ENCODE measurements around the gene CYB5B. TPM values are rescaled to one million over a fixed set of nuclear protein-coding genes. Genes with fewer than 3 reads are reported as not detected.

Gene CYB5B
- total and polyA plus RNA-seq, 4 donors = 38.7 to 86.3 (median 45.8) TPM

GRCh38 chr16:69498926-69499325 lies 74.5 kb downstream of the CYB5B start:
- no peaks in the 10 kb centered on the region for H3K9me3 ChIP-seq (ENCODE audit: control insufficient read depth in 4 of 4, low read length in 3 of 4)
- no peak overlapping the region for H3K4me3 ChIP-seq (ENCODE audit: low read depth in 1 of 3, low read length in 3 of 3)
- H3K36me3 ChIP-seq (ENCODE audit: control insufficient read depth in 4 of 4, insufficient read depth in 3 of 4, low read depth in 1 of 4, low read length in 3 of 4) = no peaks in the 10 kb centered on the region
- TF ChIP-seq EGR1 (IDR thresholded peaks at IDR 0.05; ENCODE audit: low read depth in 2 of 2) = no peak
- TF ChIP-seq SP1 (IDR thresholded peaks at IDR 0.05) = no peak
- no peak for TF ChIP-seq RXRA (IDR thresholded peaks at IDR 0.05)
- TF ChIP-seq MAX (IDR thresholded peaks at IDR 0.05) = no peak
- TF ChIP-seq CTCF (IDR thresholded peaks at IDR 0.05; ENCODE audit: low read depth, low read length, missing input control) = no peak
- no peak for TF ChIP-seq ZBTB33 (IDR thresholded peaks at IDR 0.05)
- TF ChIP-seq JUND (IDR thresholded peaks at IDR 0.05) = no peak
- no peak for TF ChIP-seq ATF3 (IDR thresholded peaks at IDR 0.05)
- TF ChIP-seq GABPA (IDR thresholded peaks at IDR 0.05 in 1 of 2, conservative IDR thresholded peaks at IDR 0.05 in 1 of 2) = no peak
- no peak overlapping the region for H3K9ac ChIP-seq (ENCODE audit: low read depth in 1 of 2, low read length in 2 of 2)
- no peaks in the 10 kb centered on the region for H3K4me1 ChIP-seq (ENCODE audit: control insufficient read depth in 4 of 4, insufficient read depth in 4 of 4, low read length in 3 of 4)
- H3K27me3 ChIP-seq (ENCODE audit: control insufficient read depth in 4 of 4, insufficient read depth in 4 of 4, low read length in 3 of 4) = no peaks in the 10 kb centered on the region
- 97% methylated on average over 5 of the region's 5 CpGs for WGBS
- H3K27ac ChIP-seq (ENCODE audit: low read depth in 1 of 2, low read length in 2 of 2) = no peak overlapping the region
- DNase-seq (ENCODE audit: low spot score) = no peak

- DNase-seq (ENCODE audit: low spot score) = no peak
- H3K4me3 ChIP-seq (ENCODE audit: low read depth in 1 of 3, low read length in 3 of 3) = no peak overlapping the region
Measured at GRCh38 chr16:69499541-69500230, 75.3 kb downstream of the CYB5B start.

GRCh38 chr16:69500496-69500895 lies 76.1 kb downstream of the CYB5B start:
- no peak for DNase-seq (ENCODE audit: low spot score)
- TF ChIP-seq RAD21 (IDR thresholded peaks at IDR 0.05) (no peak), MAX (IDR thresholded peaks at IDR 0.05) (no peak), SP1 (IDR thresholded peaks at IDR 0.05) (no peak), FOXA1 (IDR thresholded peaks at IDR 0.05) (no peak), REST (IDR thresholded peaks at IDR 0.05) (no peak), GABPA (IDR thresholded peaks at IDR 0.05 in 1 of 2, conservative IDR thresholded peaks at IDR 0.05 in 1 of 2) (no peak), HNF4A (conservative IDR thresholded peaks at IDR 0.05) (no peak), HNF4G (IDR thresholded peaks at IDR 0.05) (no peak), TAF1 (conservative IDR thresholded peaks at IDR 0.05) (no peak), ZBTB33 (IDR thresholded peaks at IDR 0.05) (no peak), JUND (IDR thresholded peaks at IDR 0.05) (no peak), EGR1 (IDR thresholded peaks at IDR 0.05; ENCODE audit: low read depth in 2 of 2) (no peak), ATF3 (IDR thresholded peaks at IDR 0.05) (no peak)
- Histone ChIP-seq H3K9me3 (ENCODE audit: control insufficient read depth in 4 of 4, low read length in 3 of 4) (no peaks in the 10 kb centered on the region), H3K4me1 (ENCODE audit: control insufficient read depth in 4 of 4, insufficient read depth in 4 of 4, low read length in 3 of 4) (no peaks in the 10 kb centered on the region), H3K27ac (ENCODE audit: low read depth in 1 of 2, low read length in 2 of 2) (no peak overlapping the region), H3K27me3 (ENCODE audit: control insufficient read depth in 4 of 4, insufficient read depth in 4 of 4, low read length in 3 of 4) (no peaks in the 10 kb centered on the region), H3K4me3 (ENCODE audit: low read depth in 1 of 3, low read length in 3 of 3) (no peak overlapping the region), H3K36me3 (ENCODE audit: control insufficient read depth in 4 of 4, insufficient read depth in 3 of 4, low read depth in 1 of 4, low read length in 3 of 4) (no peaks in the 10 kb centered on the region), H3K9ac (ENCODE audit: low read depth in 1 of 2, low read length in 2 of 2) (no peak overlapping the region)
- 93% methylated on average over 4 of the region's 4 CpGs for WGBS

More at GRCh38 chr16:69499541-69500230, 75.3 kb downstream of the CYB5B start:
- 96% methylated on average over 11 of the region's 11 CpGs for WGBS
- TF ChIP-seq RXRA (IDR thresholded peaks at IDR 0.05) (no peak), FOXA2 (IDR thresholded peaks at IDR 0.05) (no peak)
- H3K9me3 ChIP-seq (ENCODE audit: control insufficient read depth in 4 of 4, low read length in 3 of 4) = no peaks in the 10 kb centered on the region
- no peaks in the 10 kb centered on the region for H3K4me1 ChIP-seq (ENCODE audit: control insufficient read depth in 4 of 4, insufficient read depth in 4 of 4, low read length in 3 of 4)
- no peak overlapping the region for H3K9ac ChIP-seq (ENCODE audit: low read depth in 1 of 2, low read length in 2 of 2)
- H3K36me3 ChIP-seq (ENCODE audit: control insufficient read depth in 4 of 4, insufficient read depth in 3 of 4, low read depth in 1 of 4, low read length in 3 of 4) = no peaks in the 10 kb centered on the region
- H3K27ac ChIP-seq (ENCODE audit: low read depth in 1 of 2, low read length in 2 of 2) = no peak overlapping the region
- H3K27me3 ChIP-seq (ENCODE audit: control insufficient read depth in 4 of 4, insufficient read depth in 4 of 4, low read length in 3 of 4) = no peaks in the 10 kb centered on the region

All from liver (tissue), 9 donors.